HepG2 (cell line): ENCODE results near the gene SPOP. TPM values are rescaled to one million over a fixed set of nuclear protein-coding genes. Genes with fewer than 3 reads are reported as not detected.
A peak's percentile ranks its signal among the peaks of the same experiment; 100 is the strongest.

Source experiments
- BORCS8-MEF2B ChIP-seq: sonication (generic); formaldehyde crosslinking; IDR thresholded peaks from 2 replicates; pipeline ENCODE4 v1.8.0; 2022; ENCODE audit warnings: mild to moderate bottlenecking, missing genetic modification reagents
- GMEB1 ChIP-seq: sonication (generic); formaldehyde crosslinking; IDR thresholded peaks from 2 replicates; pipeline ENCODE4 v1.5.1; 2020; ENCODE audit warnings: missing genetic modification reagents, mild to moderate bottlenecking, borderline replicate concordance
- IRF2 ChIP-seq: IDR thresholded peaks from 2 replicates; pipeline ENCODE4 v1.6.1; 2018; ENCODE audit warnings: missing genetic modification reagents, missing compliant biosample characterization
- KDM3A ChIP-seq: IDR thresholded peaks from 2 replicates; pipeline ENCODE4 v1.6.1; 2018; ENCODE audit warnings: low read depth, missing compliant biosample characterization
- KLF12 ChIP-seq: sonication (generic); formaldehyde crosslinking; IDR thresholded peaks from 2 replicates; pipeline ENCODE4 v1.4.0; 2020; ENCODE audit warnings: missing genetic modification reagents, borderline replicate concordance
- RAD51 ChIP-seq: fragments of 450-650 bp; IDR thresholded peaks from 2 replicates; pipeline ENCODE4 v1.6.1; 2016; ENCODE audit warnings: borderline replicate concordance
- RXRA ChIP-seq: sonication (generic); formaldehyde crosslinking; IDR thresholded peaks from 2 replicates; pipeline ENCODE4 v1.5.1; 2020; ENCODE audit warnings: missing genetic modification reagents
- SMYD3 ChIP-seq: sonication (generic); formaldehyde crosslinking; IDR thresholded peaks from 2 replicates; pipeline ENCODE4 v1.8.1; 2023; ENCODE audit warnings: mild to moderate bottlenecking, missing genetic modification reagents
- SRY ChIP-seq: sonication (generic); formaldehyde crosslinking; IDR thresholded peaks from 2 replicates; pipeline ENCODE4 v1.8.0; 2022; ENCODE audit warnings: mild to moderate bottlenecking, missing genetic modification reagents
- THAP9 ChIP-seq: sonication (generic); formaldehyde crosslinking; IDR thresholded peaks from 2 replicates; pipeline ENCODE4; 2020; ENCODE audit warnings: missing genetic modification reagents, mild to moderate bottlenecking, borderline replicate concordance
- YEATS2 ChIP-seq: sonication (generic); formaldehyde crosslinking; IDR thresholded peaks from 2 replicates; pipeline ENCODE4 v1.4.0; 2020; ENCODE audit warnings: missing genetic modification reagents, borderline replicate concordance
- ZBTB20 ChIP-seq: sonication (generic); formaldehyde crosslinking; IDR thresholded peaks from 2 replicates; pipeline ENCODE4 v1.8.1; 2023; ENCODE audit warnings: missing genetic modification reagents, low read depth, mild to moderate bottlenecking, borderline replicate concordance
- ZBTB34 ChIP-seq: sonication (generic); formaldehyde crosslinking; IDR thresholded peaks from 2 replicates; pipeline ENCODE4 v1.8.0; 2022; ENCODE audit warnings: mild to moderate bottlenecking, missing genetic modification reagents
- ZKSCAN5 ChIP-seq: sonication (generic); formaldehyde crosslinking; IDR thresholded peaks from 2 replicates; pipeline ENCODE4 v1.5.1; 2020; ENCODE audit warnings: mild to moderate bottlenecking, missing genetic modification reagents
- ZNF225 ChIP-seq: sonication (generic); formaldehyde crosslinking; IDR thresholded peaks from 2 replicates; pipeline ENCODE4 v1.4.0; 2020; ENCODE audit warnings: mild to moderate bottlenecking, missing genetic modification reagents
- ZNF598 ChIP-seq: sonication (generic); formaldehyde crosslinking; IDR thresholded peaks from 2 replicates; pipeline ENCODE4 v1.5.1; 2020; ENCODE audit warnings: mild to moderate bottlenecking, missing genetic modification reagents, borderline replicate concordance
- ZNF704 ChIP-seq: sonication (generic); formaldehyde crosslinking; IDR thresholded peaks from 2 replicates; pipeline ENCODE4 v1.8.1; 2023; ENCODE audit warnings: mild to moderate bottlenecking, inconsistent platforms, moderate library complexity, missing genetic modification reagents, borderline replicate concordance
- ZNF878 ChIP-seq: sonication (generic); formaldehyde crosslinking; IDR thresholded peaks from 2 replicates; pipeline ENCODE4 v1.8.1; 2023; ENCODE audit warnings: mild to moderate bottlenecking, missing genetic modification reagents, moderate library complexity
- polyA plus RNA-seq, 8 experiments: library from polyadenylated mRNA; depleted of rRNA in 3 of 8; stranded (reverse) in 7 of 8; unstranded in 1 of 8; fragments of >200 nt; fragmentation: Illumina TruSeq in 4 of 8; extraction: Trizol in 4 of 8; gene quantifications; 2 replicates each; pipeline versions ENCODE4 v1.2.1 to v1.2.3, GENCODE V29; 2011 to 2016; ENCODE audit warnings: low read depth in 4 of 8, missing spikeins in 1 of 8, mixed read lengths in 1 of 8; ENCODE audit not compliant: insufficient read depth in 1 of 8
- total RNA-seq, 5 experiments: library from RNA; depleted of rRNA; stranded (reverse); fragments of >200 nt; fragmentation: Illumina TruSeq; extraction: Trizol; gene quantifications; 2 replicates each; pipeline ENCODE4 v1.2.3, GENCODE V29; 2016; ENCODE audit warnings: low read depth in 1 of 5

SPOP gene
- total and polyA plus RNA-seq, 2 of the 13 experiments (the other 11 are each of a cell fraction or from before 2014, with no cell fraction given): 52.8 to 60.8 TPM

GRCh38 chr17:49567871-49568694 lies 109.8 kb downstream of the SPOP start (continued):
- TF ChIP-seq GMEB1 (peak; percentile 62; the same call in 1 of the 2 replicates), ZNF878 (CRISPR knock-in tag) (no peak), BORCS8-MEF2B (CRISPR knock-in tag) (peak; percentile 70), ZNF704 (CRISPR knock-in tag) (0 out of 2 replicates have a peak, but pooled peaks have one; percentile 45), IRF2 (CRISPR knock-in tag) (peak; percentile 71; the same call in 1 of the 2 replicates), ZNF598 (CRISPR knock-in tag) (peak; percentile 98), YEATS2 (CRISPR knock-in tag) (peak; percentile 40; the same call in 1 of the 2 replicates), SMYD3 (peak; percentile 50; the same call in 1 of the 2 replicates), ZBTB20 (CRISPR knock-in tag) (0 out of 2 replicates have a peak, but pooled peaks have one; percentile 70), SRY (CRISPR knock-in tag) (0 out of 2 replicates have a peak, but pooled peaks have one; percentile 90), THAP9 (peak; percentile 54; the same call in 1 of the 2 replicates), RAD51 (no peak), ZBTB34 (CRISPR knock-in tag) (0 out of 2 replicates have a peak, but pooled peaks have one; percentile 59), KDM3A (CRISPR knock-in tag) (peak; percentile 96; the same call in 1 of the 2 replicates), ZNF225 (CRISPR knock-in tag) (peak; percentile 94; the same call in 1 of the 2 replicates), ZKSCAN5 (0 out of 2 replicates have a peak, but pooled peaks have one; percentile 40), RXRA (peak; percentile 73), KLF12 (no peak)
